Fibroblast of lung (primary cell): ENCODE data around the gene PER1. TPM values are rescaled to one million over a fixed set of nuclear protein-coding genes. Genes with fewer than 3 reads are reported as not detected.
A peak's percentile ranks its signal among the peaks of the same experiment; 100 is the strongest.

Experiments
- DNase-seq, 2 donors: peaks; one replicate each; pipeline versions ENCODE4 v3.0.0 to v3.0.0-alpha.2; 2010; ENCODE audit warnings: low read depth in 2 of 2
- H2AFZ ChIP-seq: 2 replicates; pipeline ENCODE4 v1.5.1; 2012; ENCODE audit warnings: low read length, control low read depth, inconsistent platforms
- H3K27ac ChIP-seq: 2 replicates; pipeline ENCODE4 v1.5.1; 2011; ENCODE audit warnings: low read length, control low read depth; ENCODE audit not compliant: insufficient read depth
- H3K27me3 ChIP-seq: 2 replicates; pipeline ENCODE4 v1.5.1; 2011; ENCODE audit warnings: mild to moderate bottlenecking, low read length; ENCODE audit not compliant: control insufficient read depth, insufficient read depth
- H3K36me3 ChIP-seq: 2 replicates; pipeline ENCODE4 v1.5.1; 2011; ENCODE audit warnings: low read length; ENCODE audit not compliant: control insufficient read depth, insufficient read depth
- H3K4me1 ChIP-seq: 2 replicates; pipeline ENCODE4 v1.5.1; 2011; ENCODE audit warnings: low read length; ENCODE audit not compliant: control insufficient read depth, insufficient read depth; ENCODE audit errors: extremely low read depth
- H3K4me2 ChIP-seq: 2 replicates; pipeline ENCODE4 v1.5.1; 2011; ENCODE audit warnings: low read length, control low read depth; ENCODE audit not compliant: insufficient read depth; ENCODE audit errors: extremely low read depth
- H3K4me3 ChIP-seq, 4 experiments: fragments of 200-600 bp in 1 of 4; sonication (generic) in 1 of 4; replicated peaks in 1 of 4; 2 replicates each; pipeline ENCODE4 v1.5.1; 2011 to 2016; ENCODE audit warnings: low read length in 4 of 4, low read depth in 3 of 4, mild to moderate bottlenecking in 3 of 4, control low read depth in 2 of 4, inconsistent platforms in 1 of 4, mixed read lengths in 1 of 4; ENCODE audit not compliant: insufficient read depth in 1 of 4; ENCODE audit errors: control extremely low read depth in 1 of 4
- H3K79me2 ChIP-seq: 2 replicates; pipeline ENCODE4 v1.5.1; 2012; ENCODE audit warnings: mild to moderate bottlenecking, low read length, inconsistent platforms; ENCODE audit not compliant: control insufficient read depth, insufficient read depth
- H3K9ac ChIP-seq: 2 replicates; pipeline ENCODE4 v1.5.1; 2011; ENCODE audit warnings: mild to moderate bottlenecking, low read length, control low read depth; ENCODE audit not compliant: insufficient read depth
- H3K9me3 ChIP-seq: 2 replicates; pipeline ENCODE4 v1.5.1; 2012; ENCODE audit warnings: low read depth, low read length; ENCODE audit not compliant: control insufficient read depth, insufficient read depth
- H4K20me1 ChIP-seq: 2 replicates; pipeline ENCODE4 v1.5.1; 2011; ENCODE audit warnings: low read length; ENCODE audit not compliant: control insufficient read depth, insufficient read depth; ENCODE audit errors: extremely low read depth
- EZH2 ChIP-seq: IDR thresholded peaks from 2 replicates; pipeline ENCODE4 v1.5.1; 2012; ENCODE audit warnings: low read length, control low read depth, mild to moderate bottlenecking; ENCODE audit errors: missing control alignments
- polyA plus RNA-seq, 2 donors: library from polyadenylated mRNA; depleted of rRNA in 1 of 2; stranded (reverse) in 1 of 2; unstranded in 1 of 2; fragments of >200 nt; gene quantifications; 2 replicates each; pipeline ENCODE4 v1.2.1, GENCODE V29; 2011 to 2012; ENCODE audit warnings: missing spikeins in 1 of 2
- total RNA-seq: library from RNA; depleted of rRNA; stranded (reverse); fragments of >200 nt; gene quantifications from 2 replicates; pipeline ENCODE4 v1.2.1, GENCODE V29; 2014
- TF ChIP-seq, protein P1 (sequence below), 2 donors: IDR thresholded peaks in 1 of 2; conservative IDR thresholded peaks in 1 of 2; 1 replicate in 1 of 2; 2 replicates in 1 of 2; pipeline ENCODE4 v1.5.1; 2011 to 2012; ENCODE audit warnings: low read length in 2 of 2, control low read depth in 1 of 2, inconsistent platforms in 1 of 2, low read depth in 1 of 2, mild to moderate bottlenecking in 1 of 2

PER1 gene
- total and polyA plus RNA-seq, 2 donors (not counting 1 experiment from before 2014, with no cell fraction given): 2.5 to 6.9 TPM

GRCh38 chr17:8166731-8167130, 14.5 kb upstream of the PER1 start:
- Histone ChIP-seq H3K4me2 (no peak overlapping the region), H3K79me2 (peaks cover 9% of the 10 kb centered on the region), H3K27ac (no peak overlapping the region), H4K20me1 (no peaks in the 10 kb centered on the region), H3K9ac (no peak overlapping the region), H3K4me3 (no peak overlapping the region), H2AFZ (no peak overlapping the region), H3K9me3 (no peaks in the 10 kb centered on the region), H3K4me1 (peaks cover 25% of the 10 kb centered on the region), H3K27me3 (no peaks in the 10 kb centered on the region), H3K36me3 (peaks cover under 1% of the 10 kb centered on the region)
- DNase-seq: no peak
- TF ChIP-seq EZH2: no peak
- TF ChIP-seq, protein P1, sequence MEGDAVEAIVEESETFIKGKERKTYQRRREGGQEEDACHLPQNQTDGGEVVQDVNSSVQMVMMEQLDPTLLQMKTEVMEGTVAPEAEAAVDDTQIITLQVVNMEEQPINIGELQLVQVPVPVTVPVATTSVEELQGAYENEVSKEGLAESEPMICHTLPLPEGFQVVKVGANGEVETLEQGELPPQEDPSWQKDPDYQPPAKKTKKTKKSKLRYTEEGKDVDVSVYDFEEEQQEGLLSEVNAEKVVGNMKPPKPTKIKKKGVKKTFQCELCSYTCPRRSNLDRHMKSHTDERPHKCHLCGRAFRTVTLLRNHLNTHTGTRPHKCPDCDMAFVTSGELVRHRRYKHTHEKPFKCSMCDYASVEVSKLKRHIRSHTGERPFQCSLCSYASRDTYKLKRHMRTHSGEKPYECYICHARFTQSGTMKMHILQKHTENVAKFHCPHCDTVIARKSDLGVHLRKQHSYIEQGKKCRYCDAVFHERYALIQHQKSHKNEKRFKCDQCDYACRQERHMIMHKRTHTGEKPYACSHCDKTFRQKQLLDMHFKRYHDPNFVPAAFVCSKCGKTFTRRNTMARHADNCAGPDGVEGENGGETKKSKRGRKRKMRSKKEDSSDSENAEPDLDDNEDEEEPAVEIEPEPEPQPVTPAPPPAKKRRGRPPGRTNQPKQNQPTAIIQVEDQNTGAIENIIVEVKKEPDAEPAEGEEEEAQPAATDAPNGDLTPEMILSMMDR (conservative IDR thresholded peaks at IDR 0.05 in 1 of 2, IDR thresholded peaks at IDR 0.05 in 1 of 2; ENCODE audit: low read depth in 1 of 2, low read length in 2 of 2): no peak

DNA sequence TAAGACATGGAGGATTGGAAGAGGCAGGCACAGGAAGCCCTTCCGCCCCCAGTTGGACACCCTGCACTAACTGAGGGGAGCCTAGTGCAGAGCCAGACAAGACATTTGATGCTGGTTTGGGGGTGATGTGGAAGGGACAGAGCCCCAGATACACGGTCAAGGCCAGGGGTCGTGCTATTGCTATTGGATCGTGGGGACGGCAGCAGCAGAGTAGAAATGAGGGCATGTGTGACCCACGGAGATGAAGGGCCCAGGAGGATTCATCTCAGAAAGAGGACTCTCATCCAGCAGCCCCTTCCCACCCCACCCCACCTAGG, 12.6 kb upstream of the PER1 start:
- Histone ChIP-seq H3K9me3 (no peaks in the 10 kb centered on the region), H3K4me1 (peaks cover 35% of the 10 kb centered on the region), H3K4me3 (no peak overlapping the region), H3K4me2 (peak overlapping the region; percentile 64), H3K27me3 (no peaks in the 10 kb centered on the region), H3K79me2 (peaks cover 18% of the 10 kb centered on the region), H2AFZ (no peak overlapping the region), H3K36me3 (peaks cover 10% of the 10 kb centered on the region), H3K9ac (peak overlapping the region; percentile 31), H4K20me1 (no peaks in the 10 kb centered on the region), H3K27ac (peak overlapping the region; percentile 94)
- TF ChIP-seq, protein P1 (conservative IDR thresholded peaks at IDR 0.05 in 1 of 2, IDR thresholded peaks at IDR 0.05 in 1 of 2; ENCODE audit: low read depth in 1 of 2, low read length in 2 of 2): no peak
- no peak for TF ChIP-seq EZH2
- DNase-seq: no peak

- Histone ChIP-seq H3K27me3 (no peaks in the 10 kb centered on the region), H3K9ac (no peak overlapping the region), H3K4me1 (peaks cover 35% of the 10 kb centered on the region), H2AFZ (no peak overlapping the region), H3K36me3 (peaks cover 12% of the 10 kb centered on the region), H3K79me2 (peaks cover 18% of the 10 kb centered on the region), H3K27ac (peak overlapping the region; percentile 94), H3K9me3 (no peaks in the 10 kb centered on the region), H3K4me2 (peak overlapping the region; percentile 64), H3K4me3 (no peak overlapping the region), H4K20me1 (no peaks in the 10 kb centered on the region)
- DNase-seq: peak; percentile 37 to 59
- TF ChIP-seq EZH2: no peak
- TF ChIP-seq, protein P1 (conservative IDR thresholded peaks at IDR 0.05 in 1 of 2, IDR thresholded peaks at IDR 0.05 in 1 of 2; ENCODE audit: low read depth in 1 of 2, low read length in 2 of 2): no peak
Measured at GRCh38 chr17:8163978-8164814, 12.0 kb upstream of the PER1 start.
